Fibroblast of villous mesenchyme (primary cell): Measurements from ENCODE around the gene NEK4. TPM values are rescaled to one million over a fixed set of nuclear protein-coding genes. Genes with fewer than 3 reads are reported as not detected.

Experiments
- DNase-seq: peaks from one replicate; pipeline ENCODE4 v3.0.0-alpha.2; 2010; ENCODE audit warnings: low read depth
- H3K4me3 ChIP-seq: 2 replicates; pipeline ENCODE4 v1.5.1; 2011; ENCODE audit warnings: low read depth, mild to moderate bottlenecking, low read length
- total RNA-seq: library from RNA; depleted of rRNA; stranded (reverse); fragments of >200 nt; gene quantifications from 2 replicates; pipeline ENCODE4 v1.2.3, GENCODE V29; 2012
- TF ChIP-seq, protein P1 (sequence below): IDR thresholded peaks from 2 replicates; pipeline ENCODE4 v1.5.1; 2012; ENCODE audit warnings: low read depth, mild to moderate bottlenecking, low read length; ENCODE audit not compliant: insufficient read depth

The NEK4 gene
- total RNA-seq, 1 donor, result 28.1 TPM

DNA sequence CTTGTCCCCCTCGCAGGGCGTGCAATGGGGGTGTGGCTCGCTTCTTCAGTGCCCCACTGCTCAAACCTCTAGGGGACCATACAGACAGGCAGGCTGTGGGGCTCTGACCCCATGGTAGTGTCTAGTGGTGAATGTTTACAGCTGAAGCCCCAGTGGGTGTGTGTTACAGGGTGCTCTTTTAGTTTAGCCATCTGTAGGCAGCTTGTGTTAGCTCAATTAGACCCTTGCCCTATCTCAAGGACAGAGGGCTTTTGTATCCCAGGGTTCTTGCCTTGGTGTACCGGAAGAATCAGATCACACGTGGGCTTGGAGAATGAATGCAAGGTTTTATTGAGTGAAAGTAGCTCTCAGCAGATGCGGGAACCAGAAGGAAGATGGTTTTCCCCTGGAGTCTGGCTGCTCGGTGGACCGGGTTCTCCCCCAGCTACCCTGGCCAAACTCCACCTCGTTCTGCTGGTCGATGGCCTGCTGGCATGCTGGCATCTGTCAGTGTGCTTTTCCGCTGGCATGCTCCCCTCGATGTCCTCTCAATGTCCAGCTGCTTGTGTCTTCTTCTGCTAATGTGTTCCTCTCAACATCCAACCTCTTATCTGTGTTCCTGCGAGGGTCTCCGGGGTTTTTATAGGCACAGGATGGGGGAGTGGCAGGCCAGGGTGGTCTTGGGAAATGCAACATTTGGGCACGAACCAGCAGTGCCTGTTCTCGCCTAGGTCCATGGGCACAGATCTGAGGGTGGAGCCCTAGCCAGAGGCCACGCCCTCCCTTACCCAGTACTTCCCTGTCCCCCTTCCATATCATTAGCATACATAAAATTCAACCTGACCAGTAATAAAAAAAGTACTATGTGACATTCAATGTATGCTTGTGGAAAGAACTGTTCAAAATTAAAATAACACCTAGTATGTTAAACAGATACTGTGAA lies 58.2 kb downstream of the NEK4 start:
- no peak for DNase-seq
- TF ChIP-seq, protein P1, sequence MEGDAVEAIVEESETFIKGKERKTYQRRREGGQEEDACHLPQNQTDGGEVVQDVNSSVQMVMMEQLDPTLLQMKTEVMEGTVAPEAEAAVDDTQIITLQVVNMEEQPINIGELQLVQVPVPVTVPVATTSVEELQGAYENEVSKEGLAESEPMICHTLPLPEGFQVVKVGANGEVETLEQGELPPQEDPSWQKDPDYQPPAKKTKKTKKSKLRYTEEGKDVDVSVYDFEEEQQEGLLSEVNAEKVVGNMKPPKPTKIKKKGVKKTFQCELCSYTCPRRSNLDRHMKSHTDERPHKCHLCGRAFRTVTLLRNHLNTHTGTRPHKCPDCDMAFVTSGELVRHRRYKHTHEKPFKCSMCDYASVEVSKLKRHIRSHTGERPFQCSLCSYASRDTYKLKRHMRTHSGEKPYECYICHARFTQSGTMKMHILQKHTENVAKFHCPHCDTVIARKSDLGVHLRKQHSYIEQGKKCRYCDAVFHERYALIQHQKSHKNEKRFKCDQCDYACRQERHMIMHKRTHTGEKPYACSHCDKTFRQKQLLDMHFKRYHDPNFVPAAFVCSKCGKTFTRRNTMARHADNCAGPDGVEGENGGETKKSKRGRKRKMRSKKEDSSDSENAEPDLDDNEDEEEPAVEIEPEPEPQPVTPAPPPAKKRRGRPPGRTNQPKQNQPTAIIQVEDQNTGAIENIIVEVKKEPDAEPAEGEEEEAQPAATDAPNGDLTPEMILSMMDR, result no peak
- H3K4me3 ChIP-seq, result no peak overlapping the region

DNA sequence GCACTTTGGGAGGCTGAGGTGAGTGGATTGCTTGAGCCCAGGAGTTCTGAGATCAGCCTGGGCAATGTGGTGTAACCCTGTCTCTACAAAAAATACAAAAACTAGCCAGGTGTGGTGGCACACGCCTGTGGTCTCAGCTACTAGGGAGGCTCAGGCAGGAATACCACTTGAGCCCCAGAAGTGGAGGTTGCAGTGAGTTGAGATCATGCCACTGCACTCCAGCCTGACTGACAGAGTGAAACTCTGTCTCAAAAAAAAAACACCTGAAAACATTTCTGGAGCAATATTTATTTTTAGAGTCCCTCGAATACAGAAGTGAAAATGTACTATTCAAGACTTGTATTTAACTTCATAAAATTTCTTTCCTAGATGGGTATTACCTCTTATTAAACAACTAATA lies 60.2 kb downstream of the NEK4 start:
- TF ChIP-seq, protein P1, result no peak

DNA sequence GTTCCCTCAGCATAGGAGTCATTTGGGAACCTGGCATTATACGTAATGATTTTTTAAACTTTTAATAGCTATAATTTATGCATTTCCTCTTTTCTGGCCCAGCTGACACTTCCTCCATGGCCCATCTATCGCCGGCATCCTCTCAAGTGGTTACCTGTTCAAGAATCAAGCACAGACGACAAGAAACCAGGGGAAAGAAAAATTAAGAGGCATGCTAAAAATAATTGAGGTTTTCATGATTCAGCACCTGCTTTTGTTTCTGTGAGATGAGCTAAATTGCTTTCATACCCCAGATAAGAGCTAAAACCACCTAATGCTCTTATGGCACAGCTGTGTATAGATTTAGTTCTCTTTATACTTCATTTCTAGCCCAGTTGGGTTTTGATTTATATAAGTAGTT lies 63.2 kb downstream of the NEK4 start:
- TF ChIP-seq, protein P1, result no peak
- no peak for DNase-seq
- H3K4me3 ChIP-seq, result peak overlapping the region; percentile 94

More for the DNA sequence above, 60.2 kb downstream of the NEK4 start:
- DNase-seq, result no peak
- no peak overlapping the region for H3K4me3 ChIP-seq

DNA sequence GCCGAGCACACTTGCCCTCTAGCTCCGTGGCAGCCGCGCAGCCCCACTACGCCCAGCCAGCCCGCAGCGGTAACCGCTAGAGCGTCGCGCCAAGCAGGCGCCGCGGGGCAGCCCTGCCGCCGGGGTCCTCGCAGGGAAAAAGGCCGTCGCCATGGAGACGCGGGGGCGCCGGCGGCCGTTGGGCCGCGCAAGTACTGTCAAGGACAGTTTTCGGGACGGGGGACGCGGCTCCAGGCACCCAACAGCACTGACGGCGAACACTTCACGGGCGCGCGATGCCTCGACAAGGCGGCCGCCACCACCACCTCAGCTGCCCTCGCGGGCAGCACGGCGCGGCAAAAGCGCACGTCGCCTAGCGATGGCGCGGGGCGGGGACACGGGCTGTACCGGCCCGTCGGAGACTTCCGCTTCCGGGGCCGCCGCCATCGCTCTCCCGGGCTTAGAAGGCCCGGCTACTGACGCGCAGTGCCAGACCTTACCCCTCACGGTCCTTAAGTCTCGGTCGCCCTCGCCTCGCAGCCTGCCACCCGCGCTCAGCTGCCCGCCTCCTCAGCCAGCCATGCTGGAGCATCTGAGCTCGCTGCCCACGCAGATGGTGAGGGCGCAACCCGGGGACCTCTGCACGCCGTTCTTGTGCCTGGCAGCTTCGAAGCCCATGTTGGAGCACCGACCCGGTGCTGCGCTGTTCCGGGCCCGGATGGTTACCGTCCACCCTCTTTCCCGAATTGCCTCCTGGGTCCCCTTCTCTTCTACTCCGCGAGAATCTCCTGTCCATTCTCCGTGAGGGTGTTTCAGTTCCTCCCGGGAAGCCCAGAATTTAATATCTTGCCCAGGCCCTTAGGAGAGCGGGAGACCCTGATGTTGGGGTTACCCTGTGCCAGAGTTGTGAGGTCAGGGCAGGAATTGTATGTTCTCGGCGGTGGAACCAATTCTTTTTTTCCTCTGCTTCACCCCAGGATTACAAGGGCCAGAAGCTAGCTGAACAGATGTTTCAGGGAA lies 64.8 kb downstream of the NEK4 start, which contains the start of the genes GLT8D1 and SPCS1:
GLT8D1 (minus strand) TSS at position 104 of the 999 bp plus-strand sequence. CDS start 5,331 bp downstream, outside the sequence.
SPCS1 (plus strand) TSS at position 419 of the 999 bp plus-strand sequence; CDS start at position 560, 141 bp downstream.
- TF ChIP-seq, protein P1, result no peak
- H3K4me3 ChIP-seq, result peak within 1 kb of the TSS; percentile 94
- peak; percentile 88 for DNase-seq

DNA sequence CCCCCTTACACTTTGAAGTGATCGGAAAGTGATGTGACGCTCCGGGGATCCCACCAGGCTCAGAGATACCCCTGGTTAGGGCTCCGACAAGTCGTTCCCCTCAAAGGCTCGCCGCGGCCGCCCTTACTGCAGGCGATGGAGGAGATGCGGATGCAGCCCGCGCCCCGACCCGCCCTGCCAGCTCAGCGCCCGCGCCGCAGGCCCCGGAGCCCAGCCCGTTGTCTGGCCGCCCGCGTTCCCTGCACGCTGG lies 65.4 kb downstream of the NEK4 start:
- peak overlapping the region; percentile 94 for H3K4me3 ChIP-seq
- TF ChIP-seq, protein P1, result no peak
- no peak for DNase-seq

DNA sequence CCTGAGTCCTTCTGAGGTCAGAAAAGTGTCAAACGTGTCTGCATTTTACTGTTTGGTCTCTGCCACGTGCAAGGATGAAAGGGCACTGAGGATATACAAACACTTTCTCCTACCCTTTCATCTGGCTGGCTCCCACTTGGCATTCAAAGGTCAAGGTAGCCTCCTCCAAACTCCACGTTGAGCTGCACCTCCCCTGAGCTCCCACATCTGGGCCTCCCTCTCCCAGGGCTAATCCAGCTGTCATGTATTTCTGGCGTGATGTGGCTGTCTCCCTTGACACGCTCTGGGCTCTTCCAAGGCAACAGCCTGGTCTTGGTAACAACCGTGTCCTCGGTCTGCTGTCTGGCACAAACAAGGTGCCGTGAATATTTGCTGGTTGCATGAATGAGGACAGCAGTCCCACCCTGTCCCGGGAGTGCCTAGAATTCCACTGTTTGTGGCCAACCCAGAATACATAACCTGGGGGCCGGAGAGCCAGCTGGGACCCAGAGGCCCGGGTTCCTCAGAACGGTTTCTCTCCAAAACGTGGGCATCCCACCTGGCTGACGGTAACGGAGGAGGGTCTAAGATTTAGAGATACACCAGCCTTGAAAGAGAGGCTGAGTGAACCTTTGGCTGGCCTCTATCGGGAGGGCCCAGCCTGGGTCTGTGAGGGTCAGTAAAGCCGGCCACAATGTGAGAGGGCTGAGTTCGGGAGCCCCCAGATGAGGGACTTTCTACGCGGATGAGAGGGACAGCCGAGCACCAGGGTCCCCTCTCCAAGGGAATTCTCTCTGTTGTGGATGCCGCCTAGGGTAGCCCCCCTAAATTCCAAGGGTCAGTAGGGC lies 65.9 kb downstream of the NEK4 start:
- TF ChIP-seq, protein P1, result no peak
- DNase-seq, result peak; percentile 40
- H3K4me3 ChIP-seq, result peak overlapping the region; percentile 94
